GM21390 (cell line): ENCODE data around the gene PRPF19.

Source experiments
- ATAC-seq: cut with Tn5 transposase; IDR thresholded peaks from one replicate; pipeline ENCODE4 v1.9.1; 2021; ENCODE audit not compliant: unreplicated experiment

Gene PRPF19

DNA sequence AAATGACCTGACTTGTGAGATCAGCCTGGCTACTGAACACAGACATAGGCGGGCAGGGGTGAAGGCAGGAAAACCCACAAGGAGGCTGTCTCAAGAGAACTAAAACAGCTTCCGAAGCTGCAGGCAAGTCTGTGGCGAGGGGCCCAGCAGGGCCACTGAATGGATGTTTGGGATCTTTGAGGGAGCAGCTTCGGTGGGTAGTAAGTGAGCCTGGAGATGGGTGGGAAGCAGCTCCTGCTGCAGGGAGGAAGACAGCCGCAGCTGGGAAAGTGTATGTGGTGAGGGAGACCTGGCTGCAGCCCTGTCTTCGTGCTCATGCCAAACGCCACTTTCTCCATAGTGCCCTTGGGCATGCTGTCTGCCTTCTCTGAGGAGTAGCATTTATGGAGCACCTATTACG is 61.0 kb downstream of the PRPF19 start:
- no peak for ATAC-seq

DNA sequence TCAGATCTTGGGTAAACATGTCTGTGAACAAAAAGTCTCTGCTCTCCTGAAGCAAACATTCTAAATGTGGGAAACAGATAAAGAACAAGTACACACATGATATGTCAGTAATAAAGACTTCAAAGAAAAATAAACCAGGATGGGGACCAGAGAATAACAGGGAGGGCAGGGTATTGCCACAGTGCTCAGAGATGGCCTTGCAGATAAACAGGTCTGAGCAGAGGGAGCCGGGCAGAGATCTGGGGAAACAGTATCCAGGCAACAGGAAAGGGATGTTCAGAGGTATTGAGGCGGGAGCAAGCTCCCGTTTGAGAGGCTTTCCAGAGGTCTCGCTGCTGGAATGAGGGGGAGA is 61.5 kb downstream of the PRPF19 start:
- ATAC-seq = no peak

DNA sequence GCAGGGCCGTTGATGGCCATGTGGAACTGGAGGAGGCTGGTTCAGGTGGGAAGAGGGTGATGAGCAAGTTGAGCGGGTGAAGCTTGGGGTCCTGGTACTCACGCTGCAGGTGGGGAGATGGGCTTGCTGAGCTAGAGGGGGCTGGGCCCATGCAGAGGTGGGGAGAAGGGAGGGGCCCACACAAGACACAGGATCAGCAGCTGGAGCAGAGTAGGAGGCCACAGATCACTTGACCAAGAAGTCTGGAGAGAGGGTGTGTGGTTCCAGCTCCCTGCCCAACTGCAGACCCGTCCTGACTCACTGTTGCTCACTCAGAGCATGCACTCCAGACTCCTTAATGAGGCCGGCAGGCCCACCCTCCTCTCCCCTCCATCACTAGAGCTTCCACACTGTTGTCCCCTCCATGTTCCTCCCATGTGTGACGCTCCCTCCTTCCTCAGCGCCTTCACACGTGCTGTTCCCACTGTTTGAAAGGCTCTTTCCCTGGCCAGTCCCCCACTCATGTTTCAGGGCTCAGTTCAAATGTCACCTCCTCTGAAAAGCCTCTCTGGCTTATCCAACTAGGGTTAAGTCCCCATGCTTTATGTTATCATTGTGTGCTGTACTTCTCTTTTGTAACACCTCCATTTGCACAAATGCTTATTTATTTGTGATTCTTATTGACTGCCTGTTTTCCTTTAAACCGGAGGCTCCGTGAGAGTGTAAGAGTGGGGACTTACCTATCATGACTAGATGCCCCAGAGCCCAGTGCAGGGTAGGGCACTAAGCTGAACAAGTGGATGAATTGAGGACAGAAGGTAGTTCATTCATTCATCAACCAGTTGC is 62.1 kb downstream of the PRPF19 start:
- no peak for ATAC-seq

DNA sequence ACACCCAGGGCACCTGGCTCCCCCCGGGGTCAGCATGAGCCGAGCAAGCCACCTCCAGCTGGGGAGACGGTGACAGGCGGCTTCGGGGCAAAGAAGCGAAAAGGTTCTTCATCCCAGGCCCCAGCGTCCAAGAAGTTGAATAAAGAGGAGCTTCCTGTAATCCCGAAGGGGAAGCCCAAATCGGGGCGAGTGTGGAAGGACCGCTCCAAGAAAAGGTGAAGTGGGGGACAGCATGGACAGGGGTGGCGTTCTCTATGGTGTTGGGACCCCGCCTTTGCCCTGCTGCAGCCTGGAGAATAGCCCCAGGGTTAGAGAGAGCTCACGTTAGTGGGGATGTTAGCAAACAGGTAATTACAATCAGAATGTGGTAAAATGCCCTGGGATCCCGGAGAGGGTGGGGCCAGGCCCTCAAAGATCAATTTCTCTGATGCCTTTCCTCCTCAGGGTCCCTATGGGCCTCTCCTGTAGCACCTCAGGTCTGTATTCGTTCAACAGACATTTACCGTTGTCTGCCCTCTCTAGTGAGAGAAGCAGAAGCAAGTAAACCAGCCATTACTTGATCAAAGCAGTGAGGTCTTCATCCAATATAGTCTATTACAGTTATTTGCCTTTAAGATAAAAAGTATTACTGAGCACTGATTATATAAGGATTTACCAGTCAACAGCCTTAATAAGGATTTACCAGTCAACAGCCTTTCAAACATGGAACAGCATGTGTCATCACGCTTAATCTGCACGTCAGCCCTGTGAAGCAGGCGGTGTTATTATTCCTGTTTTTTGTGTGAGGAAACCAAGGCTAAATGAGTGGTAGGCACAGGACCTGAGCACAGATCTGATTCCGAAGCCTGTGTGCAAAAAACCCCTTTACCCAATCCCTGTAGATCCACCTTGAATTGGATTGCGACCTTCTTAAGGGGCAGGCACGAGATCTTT is 63.5 kb downstream of the PRPF19 start:
- ATAC-seq = no peak

DNA sequence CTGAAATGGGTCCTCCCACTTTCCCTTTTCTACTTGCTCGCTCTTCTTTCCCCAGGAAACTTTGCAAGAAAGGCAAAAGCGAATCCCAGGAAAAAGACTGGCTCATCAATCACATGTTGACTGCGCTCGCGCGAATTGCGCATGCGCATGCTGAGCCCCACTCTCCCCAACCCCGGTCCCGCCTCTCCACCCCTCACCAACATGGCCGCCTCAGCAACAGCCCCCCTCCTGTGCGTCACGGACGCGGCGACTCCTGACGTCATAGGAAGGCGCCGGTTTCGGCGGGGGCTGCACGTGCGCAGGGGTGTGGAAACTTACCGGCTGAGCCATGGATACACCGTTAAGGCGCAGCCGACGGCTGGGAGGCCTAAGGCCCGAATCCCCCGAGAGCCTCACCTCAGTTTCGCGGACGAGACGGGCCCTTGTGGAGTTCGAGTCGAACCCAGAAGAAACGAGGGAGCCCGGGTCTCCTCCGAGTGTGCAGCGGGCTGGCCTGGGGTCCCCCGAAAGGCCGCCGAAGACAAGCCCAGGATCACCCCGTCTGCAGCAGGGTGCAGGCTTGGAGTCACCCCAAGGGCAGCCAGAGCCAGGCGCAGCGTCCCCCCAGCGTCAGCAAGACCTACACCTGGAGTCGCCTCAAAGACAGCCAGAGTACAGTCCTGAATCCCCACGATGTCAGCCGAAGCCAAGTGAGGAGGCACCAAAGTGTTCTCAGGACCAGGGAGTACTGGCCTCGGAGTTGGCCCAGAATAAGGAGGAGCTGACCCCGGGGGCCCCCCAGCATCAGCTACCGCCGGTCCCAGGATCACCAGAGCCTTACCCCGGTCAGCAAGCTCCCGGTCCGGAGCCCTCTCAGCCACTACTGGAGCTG is 64.4 kb downstream of the PRPF19 start, which contains the start of gene CCDC86:
Gene CCDC86, plus strand, starts transcription at position 317 of the 871 bp plus-strand sequence. Its CDS starts 12 bp downstream, at position 329.
- peak; percentile 75 for ATAC-seq
